ENCODE results near the gene PRAC2.

PRAC2 gene

GRCh38 chr17:48753794-48754499 lies 31.0 kb downstream of the PRAC2 start:
- FAIRE-seq, result peak; percentile 91
- peak; percentile 83 for DNase-seq (ENCODE audit: low spot score)

- FAIRE-seq (no peak), DNase-seq (ENCODE audit: low spot score) (no peak)
Observed at GRCh38 chr17:48754500-48755261, 31.7 kb downstream of the PRAC2 start.

- no peak for FAIRE-seq
- DNase-seq (ENCODE audit: low spot score), result no peak
Observed at GRCh38 chr17:48755356-48755755, 32.4 kb downstream of the PRAC2 start.

GRCh38 chr17:48756830-48757251 lies 33.9 kb downstream of the PRAC2 start:
- no peak for FAIRE-seq
- no peak for DNase-seq (ENCODE audit: low spot score)

DNA sequence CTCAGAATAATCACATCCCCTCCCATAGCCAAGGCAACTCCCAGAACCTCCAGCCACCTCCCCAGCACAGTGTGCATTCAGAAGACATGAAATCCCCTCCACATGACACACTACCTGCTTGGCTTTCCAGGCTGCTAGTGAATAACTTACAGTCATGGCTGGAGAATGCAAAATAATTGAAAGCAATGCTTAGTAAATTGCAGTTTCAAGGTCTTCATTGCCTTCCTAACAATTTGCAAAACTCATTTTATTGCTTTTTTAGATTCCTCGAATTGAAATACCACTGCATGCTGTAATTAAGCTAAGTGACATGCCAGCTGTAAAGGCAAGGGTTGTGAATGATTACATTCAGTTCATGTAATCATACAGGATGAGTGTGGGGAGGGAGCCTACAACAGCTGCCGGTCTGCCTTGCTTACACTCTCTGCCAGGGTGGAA lies 34.6 kb downstream of the PRAC2 start:
- DNase-seq (ENCODE audit: low spot score) (peak; percentile 50), FAIRE-seq (no peak)

GRCh38 chr17:48759288-48759687 lies 36.3 kb downstream of the PRAC2 start:
- no peak for DNase-seq (ENCODE audit: low spot score)
- no peak for FAIRE-seq

GRCh38 chr17:48760411-48760810 lies 37.4 kb downstream of the PRAC2 start:
- no peak for FAIRE-seq
- no peak for DNase-seq (ENCODE audit: low spot score)

- no peak for FAIRE-seq
- no peak for DNase-seq (ENCODE audit: low spot score)
Observed at GRCh38 chr17:48761114-48761513, 38.1 kb downstream of the PRAC2 start.

DNA sequence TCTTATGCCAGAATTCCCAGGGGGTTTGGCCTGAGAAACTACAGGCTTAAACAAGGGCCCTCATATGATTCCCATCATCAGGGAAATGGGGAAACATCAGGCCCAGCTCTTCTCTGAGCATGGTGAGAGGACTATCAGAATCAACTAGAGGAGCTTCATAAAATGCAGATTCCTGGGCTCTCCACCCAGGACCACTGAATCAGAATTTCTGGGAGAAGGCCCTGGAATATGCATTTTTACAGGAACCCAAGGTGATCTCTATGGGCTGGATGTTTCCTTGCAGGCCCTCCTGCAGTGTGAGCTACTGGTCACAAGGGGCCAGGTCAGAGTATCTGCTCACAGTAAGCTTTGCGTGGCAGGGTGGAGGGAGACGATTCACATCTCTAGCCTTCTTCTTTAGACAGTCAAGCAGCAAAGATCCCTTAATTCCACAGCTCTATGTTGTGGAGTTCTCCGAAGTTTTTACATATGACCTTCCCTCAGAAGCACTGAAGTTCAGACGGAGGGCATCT lies 44.3 kb downstream of the PRAC2 start:
- FAIRE-seq (no peak), DNase-seq (ENCODE audit: low spot score) (no peak)

DNA sequence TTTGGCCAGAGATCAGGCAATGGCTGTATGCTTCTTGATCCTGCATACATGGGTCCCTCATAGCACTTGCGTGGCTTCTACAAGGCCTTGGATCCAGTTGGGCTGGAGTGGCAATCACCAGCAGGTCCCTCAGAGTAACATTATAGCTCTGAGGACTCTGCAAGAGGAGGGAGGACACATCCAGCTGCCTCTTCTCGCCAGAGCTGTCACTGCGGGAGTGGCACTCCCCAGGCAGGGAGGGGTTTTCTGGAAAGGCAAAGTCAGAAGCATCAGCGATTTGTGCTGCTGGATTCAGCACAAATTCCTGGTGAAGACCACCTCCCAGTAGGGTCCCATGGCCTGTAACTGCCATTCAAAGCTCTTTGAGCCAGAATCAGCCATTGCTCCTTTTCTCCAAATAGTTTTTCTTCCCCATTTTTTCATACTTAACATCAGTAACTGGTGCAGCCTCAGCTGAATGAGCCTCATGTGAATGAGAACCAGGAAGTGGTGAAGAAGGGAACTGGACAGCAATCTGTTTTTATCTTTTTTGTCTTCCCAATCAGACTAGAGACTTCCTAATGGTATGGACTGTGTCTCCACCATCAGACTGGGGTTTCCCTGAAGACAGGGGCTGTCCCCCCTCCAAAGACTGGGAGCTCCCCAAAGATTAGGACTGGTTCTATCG lies 46.2 kb downstream of the PRAC2 start:
- no peak for FAIRE-seq
- DNase-seq (ENCODE audit: low spot score), result no peak

DNA sequence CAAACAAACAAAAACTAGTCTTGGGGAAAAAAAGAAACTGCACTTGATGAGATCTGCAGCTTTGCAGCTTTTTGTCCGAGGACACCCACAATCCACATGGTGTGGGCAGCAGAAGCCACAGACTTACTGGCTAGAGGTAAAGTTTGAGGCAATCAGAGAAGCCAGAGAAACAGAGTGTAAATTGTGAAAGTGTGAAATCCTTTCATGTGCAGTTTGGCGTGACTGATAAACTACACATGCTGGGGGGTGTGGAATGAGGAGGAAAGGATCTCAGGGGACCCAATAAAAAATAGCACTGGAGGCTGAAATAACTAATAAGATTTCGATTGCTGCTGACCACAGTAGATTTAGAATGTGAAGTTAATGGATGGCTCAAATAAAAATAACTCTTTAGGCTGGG lies 48.0 kb downstream of the PRAC2 start:
- no peak for FAIRE-seq

GRCh38 chr17:48773245-48773644 lies 50.3 kb downstream of the PRAC2 start:
- no peak for DNase-seq (ENCODE audit: low spot score)
- no peak for FAIRE-seq

More for the DNA sequence above, 48.0 kb downstream of the PRAC2 start:
- DNase-seq (ENCODE audit: low spot score), result no peak
